Lower leg skin (tissue), 4 donors: ENCODE measurements around the gene PEDS1. TPM values are rescaled to one million over a fixed set of nuclear protein-coding genes. Genes with fewer than 3 reads are reported as not detected.
A peak's percentile ranks its signal among the peaks of the same experiment; 100 is the strongest.
"Not testable (repeated sequence)": the region's sequence is repeated elsewhere in the genome, so short reads cannot be mapped to it uniquely, and the experiment has no call there.

ENCODE experiments used
- DNase-seq, 2 donors: peaks; one replicate each; pipeline ENCODE4 v3.0.0-alpha.2; 2019; ENCODE audit warnings: low spot score in 2 of 2
- H3K4me3 ChIP-seq: fragments of 200-600 bp; sonication (generic); 2 replicates; pipeline ENCODE4 v1.5.1; 2017; ENCODE audit warnings: mild to moderate bottlenecking, low read depth; ENCODE audit not compliant: poor library complexity, severe bottlenecking
- POLR2A ChIP-seq, 2 donors: fragments of 450-650 bp; IDR thresholded peaks; one replicate each; pipeline ENCODE4 v1.6.1; 2016 to 2017; ENCODE audit warnings: antibody characterized with exemption in 2 of 2, mild to moderate bottlenecking in 1 of 2, moderate library complexity in 1 of 2
- WGBS, 2 donors: methylation state at CpG; one replicate each; pipeline ENCODE4 v1.1.5; 2018; 5-methylcytosine and 5-hydroxymethylcytosine counted together
- intact Hi-C: fragments of 100-400 bp; cut with DNase I; formaldehyde crosslinking; loops from one replicate; pipeline ENCODE4 v1.15.0; 2023; ENCODE audit warnings: low total_unique reads
- total RNA-seq, 4 donors: library from RNA; depleted of rRNA; stranded (reverse); fragments of >200 nt; gene quantifications; one replicate each; pipeline ENCODE4 v1.1.0, GENCODE V29; 2016
- TF ChIP-seq, protein P1 (sequence below), 3 donors: fragments of 450-650 bp; IDR thresholded peaks; one replicate each; pipeline ENCODE4 v1.5.1; 2016; ENCODE audit warnings: antibody characterized with exemption in 3 of 3, mild to moderate bottlenecking in 3 of 3, moderate library complexity in 2 of 3

PEDS1 gene
- total RNA-seq, 4 donors from 2014 or later, result 47.3 to 69.3 (median 59.6) TPM

DNA sequence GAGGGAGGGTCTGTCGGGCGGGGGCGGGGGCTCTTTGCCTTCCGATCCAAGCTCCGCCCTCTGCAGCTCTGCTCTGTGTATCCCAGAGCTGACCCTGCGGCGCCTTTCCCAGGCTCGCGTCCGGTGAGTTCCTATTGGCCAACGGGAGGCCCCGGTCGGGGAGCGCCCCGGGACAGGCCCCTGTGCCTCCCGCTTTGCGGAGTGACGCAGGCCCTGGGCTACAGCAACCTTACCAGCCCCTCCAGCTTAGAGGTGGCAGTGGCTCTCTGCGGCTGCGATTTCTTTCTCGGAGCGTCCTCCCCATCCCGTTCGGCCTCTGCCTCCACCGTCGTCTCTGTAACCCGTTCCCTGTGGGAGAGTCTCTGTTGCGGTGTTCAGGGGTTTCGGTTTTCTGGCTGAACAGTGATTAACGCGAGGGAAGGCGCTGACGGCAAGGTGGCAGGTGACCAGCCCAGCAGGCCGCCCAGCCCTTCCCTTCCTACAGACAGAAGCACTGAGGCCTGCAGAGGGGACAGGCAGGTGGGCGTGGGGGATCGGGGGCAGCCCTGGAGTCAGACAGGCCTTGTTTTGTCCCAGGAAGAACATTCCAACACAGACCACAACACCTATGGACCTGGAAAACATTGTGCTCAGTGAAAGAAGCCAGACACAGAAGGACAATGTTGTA is 19.0 kb upstream of the PEDS1 start:
- peak overlapping the region; percentile 5 for H3K4me3 ChIP-seq
- peak; percentile 62 to 96 for DNase-seq
- intact Hi-C loops, result loop anchor here (5.0 kb wide), 2 partner anchors 50 to 195 kb away; no protein-coding TSS in a partner anchor
- WGBS, 2 donors, result 16 to 29% methylated on average over 35 to 36 of the region's 36 CpGs
- no peak for TF ChIP-seq POLR2A (IDR thresholded peaks at IDR 0.05)
- TF ChIP-seq, protein P1, sequence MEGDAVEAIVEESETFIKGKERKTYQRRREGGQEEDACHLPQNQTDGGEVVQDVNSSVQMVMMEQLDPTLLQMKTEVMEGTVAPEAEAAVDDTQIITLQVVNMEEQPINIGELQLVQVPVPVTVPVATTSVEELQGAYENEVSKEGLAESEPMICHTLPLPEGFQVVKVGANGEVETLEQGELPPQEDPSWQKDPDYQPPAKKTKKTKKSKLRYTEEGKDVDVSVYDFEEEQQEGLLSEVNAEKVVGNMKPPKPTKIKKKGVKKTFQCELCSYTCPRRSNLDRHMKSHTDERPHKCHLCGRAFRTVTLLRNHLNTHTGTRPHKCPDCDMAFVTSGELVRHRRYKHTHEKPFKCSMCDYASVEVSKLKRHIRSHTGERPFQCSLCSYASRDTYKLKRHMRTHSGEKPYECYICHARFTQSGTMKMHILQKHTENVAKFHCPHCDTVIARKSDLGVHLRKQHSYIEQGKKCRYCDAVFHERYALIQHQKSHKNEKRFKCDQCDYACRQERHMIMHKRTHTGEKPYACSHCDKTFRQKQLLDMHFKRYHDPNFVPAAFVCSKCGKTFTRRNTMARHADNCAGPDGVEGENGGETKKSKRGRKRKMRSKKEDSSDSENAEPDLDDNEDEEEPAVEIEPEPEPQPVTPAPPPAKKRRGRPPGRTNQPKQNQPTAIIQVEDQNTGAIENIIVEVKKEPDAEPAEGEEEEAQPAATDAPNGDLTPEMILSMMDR (IDR thresholded peaks at IDR 0.05), result no peak

- no peak overlapping the region for H3K4me3 ChIP-seq
- DNase-seq, result peak in 1 of 2 donors; percentile 73
- no peak for TF ChIP-seq POLR2A (IDR thresholded peaks at IDR 0.05)
- TF ChIP-seq, protein P1 (IDR thresholded peaks at IDR 0.05), result no peak
- 90 to 92% methylated on average over 14 of the region's 14 CpGs for WGBS, 2 donors
- intact Hi-C loops, result loop anchor here (5.0 kb wide), 2 partner anchors 48 to 193 kb away; no protein-coding TSS in a partner anchor
Observed at GRCh38 chr20:50170549-50171220, 17.2 kb upstream of the PEDS1 start.

DNA sequence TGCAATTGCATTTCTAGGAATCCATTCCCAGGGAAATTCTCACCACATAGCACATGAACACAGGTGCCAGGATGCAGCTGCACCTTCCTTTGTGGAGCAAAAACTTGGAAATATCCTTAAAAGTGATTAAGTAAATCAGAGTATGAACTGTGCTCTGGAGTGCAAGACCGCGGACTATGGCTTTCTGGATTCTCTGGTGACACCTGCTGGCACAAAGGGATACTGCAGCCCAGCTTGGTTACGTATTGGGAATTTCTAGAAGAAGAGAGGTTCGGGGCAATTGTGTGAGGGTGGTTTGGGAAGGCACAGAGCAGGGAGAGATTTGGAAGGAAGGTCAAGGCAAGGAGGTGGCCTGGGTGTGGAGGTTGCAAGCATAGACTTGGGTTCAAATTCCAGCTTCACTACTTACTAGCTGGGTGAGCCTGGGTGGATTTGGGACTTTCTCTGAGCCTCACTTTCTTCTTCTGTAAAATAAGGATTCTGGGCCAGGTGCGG is 15.9 kb upstream of the PEDS1 start:
- 24 to 25% methylated on average over 5 of the region's 5 CpGs for WGBS, 2 donors
- no peak overlapping the region for H3K4me3 ChIP-seq
- peak; percentile 87 to 97 for DNase-seq
- TF ChIP-seq POLR2A (IDR thresholded peaks at IDR 0.05), result no peak
- TF ChIP-seq, protein P1 (IDR thresholded peaks at IDR 0.05), result peak in 1 of 3 donors; percentile 97
- intact Hi-C loops, result no loop called here

GRCh38 chr20:50165684-50166554 is 12.4 kb upstream of the PEDS1 start:
- DNase-seq, result peak; percentile 99
- H3K4me3 ChIP-seq, result no peak overlapping the region
- 4 to 5% methylated on average over 20 of the region's 20 CpGs for WGBS, 2 donors
- intact Hi-C loops, result no loop called here
- no peak for TF ChIP-seq POLR2A (IDR thresholded peaks at IDR 0.05)
- TF ChIP-seq, protein P1 (IDR thresholded peaks at IDR 0.05), result peak in 1 of 3 donors; percentile 56

GRCh38 chr20:50163570-50164317 is 10.2 kb upstream of the PEDS1 start:
- TF ChIP-seq, protein P1 (IDR thresholded peaks at IDR 0.05), result no peak
- no peak for TF ChIP-seq POLR2A (IDR thresholded peaks at IDR 0.05)
- 53% methylated on average over 9 of the region's 9 CpGs for WGBS, 2 donors
- DNase-seq, result peak in 1 of 2 donors; percentile 72
- intact Hi-C loops, result no loop called here
- no peak overlapping the region for H3K4me3 ChIP-seq

DNA sequence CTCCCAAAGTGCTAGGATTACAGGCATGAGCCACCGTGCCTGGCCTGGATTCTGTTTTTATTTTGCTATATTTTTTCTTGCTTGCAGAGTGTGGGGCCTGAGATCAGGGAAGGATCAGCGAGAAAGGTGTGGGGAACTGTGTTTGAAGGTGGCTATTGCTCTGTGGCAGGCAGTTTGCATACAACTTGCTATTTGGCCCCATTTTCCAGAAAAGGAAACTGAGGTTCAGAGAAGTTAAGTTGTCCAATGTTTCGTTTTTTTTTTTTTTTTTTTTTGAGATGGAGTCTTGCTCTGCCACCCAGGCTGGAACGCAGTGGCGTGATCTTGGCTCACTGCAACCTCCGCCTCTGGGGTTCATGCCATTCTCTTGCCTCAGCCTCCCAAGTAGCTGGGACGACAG is 8.0 kb upstream of the PEDS1 start:
- WGBS, 2 donors, result 87 to 88% methylated on average over 7 of the region's 7 CpGs
- intact Hi-C loops, DNase-seq, H3K4me3 ChIP-seq: not testable (repeated sequence)
